Measurements from ENCODE around the gene CCDC24. TPM values are rescaled to one million over a fixed set of nuclear protein-coding genes. Genes with fewer than 3 reads are reported as not detected.

The CCDC24 gene
- total RNA-seq, 1 donor from 2014 or later: 9.6 TPM

DNA sequence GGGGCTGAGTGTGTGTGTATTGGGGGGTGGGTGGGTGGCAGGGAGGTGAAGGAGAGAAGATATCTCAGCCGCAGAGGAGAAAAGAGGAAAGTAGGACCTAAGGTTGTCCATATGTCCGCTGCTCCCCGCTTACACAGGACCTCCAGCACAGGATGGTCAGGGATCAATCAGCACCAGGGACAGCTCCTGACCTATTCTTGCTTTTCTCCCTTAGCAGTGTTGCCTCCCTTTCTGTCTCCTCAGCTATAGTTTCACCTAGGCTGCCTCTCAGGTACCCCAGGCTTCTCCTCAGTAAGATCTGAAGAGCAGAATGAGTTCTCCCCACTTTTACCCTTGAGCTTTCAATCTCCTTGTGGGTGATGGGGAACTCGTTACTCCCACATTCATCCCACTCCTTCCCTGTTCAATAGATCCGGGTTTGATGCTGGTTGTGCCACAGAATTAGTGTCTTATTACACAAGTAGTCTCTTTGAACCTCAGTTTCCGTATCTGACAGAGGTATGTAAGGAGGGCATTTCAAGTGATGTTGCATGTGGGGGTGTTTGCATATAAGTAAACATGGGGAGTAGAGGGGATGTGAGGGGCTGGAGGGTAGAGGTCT lies 23.0 kb upstream of the CCDC24 start:
- DNase-seq (ENCODE audit: low read depth): no peak
- TF ChIP-seq, protein P1, sequence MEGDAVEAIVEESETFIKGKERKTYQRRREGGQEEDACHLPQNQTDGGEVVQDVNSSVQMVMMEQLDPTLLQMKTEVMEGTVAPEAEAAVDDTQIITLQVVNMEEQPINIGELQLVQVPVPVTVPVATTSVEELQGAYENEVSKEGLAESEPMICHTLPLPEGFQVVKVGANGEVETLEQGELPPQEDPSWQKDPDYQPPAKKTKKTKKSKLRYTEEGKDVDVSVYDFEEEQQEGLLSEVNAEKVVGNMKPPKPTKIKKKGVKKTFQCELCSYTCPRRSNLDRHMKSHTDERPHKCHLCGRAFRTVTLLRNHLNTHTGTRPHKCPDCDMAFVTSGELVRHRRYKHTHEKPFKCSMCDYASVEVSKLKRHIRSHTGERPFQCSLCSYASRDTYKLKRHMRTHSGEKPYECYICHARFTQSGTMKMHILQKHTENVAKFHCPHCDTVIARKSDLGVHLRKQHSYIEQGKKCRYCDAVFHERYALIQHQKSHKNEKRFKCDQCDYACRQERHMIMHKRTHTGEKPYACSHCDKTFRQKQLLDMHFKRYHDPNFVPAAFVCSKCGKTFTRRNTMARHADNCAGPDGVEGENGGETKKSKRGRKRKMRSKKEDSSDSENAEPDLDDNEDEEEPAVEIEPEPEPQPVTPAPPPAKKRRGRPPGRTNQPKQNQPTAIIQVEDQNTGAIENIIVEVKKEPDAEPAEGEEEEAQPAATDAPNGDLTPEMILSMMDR (IDR thresholded peaks at IDR 0.05; ENCODE audit: insufficient read depth, low read length, poor library complexity, severe bottlenecking): no peak
- H3K4me3 ChIP-seq (ENCODE audit: low read depth, low read length): no peak overlapping the region
- H3K27me3 ChIP-seq (ENCODE audit: control insufficient read depth, insufficient read depth, low read length): no peaks in the 10 kb centered on the region
- H3K36me3 ChIP-seq (ENCODE audit: control insufficient read depth, insufficient read depth, low read length): no peaks in the 10 kb centered on the region

DNA sequence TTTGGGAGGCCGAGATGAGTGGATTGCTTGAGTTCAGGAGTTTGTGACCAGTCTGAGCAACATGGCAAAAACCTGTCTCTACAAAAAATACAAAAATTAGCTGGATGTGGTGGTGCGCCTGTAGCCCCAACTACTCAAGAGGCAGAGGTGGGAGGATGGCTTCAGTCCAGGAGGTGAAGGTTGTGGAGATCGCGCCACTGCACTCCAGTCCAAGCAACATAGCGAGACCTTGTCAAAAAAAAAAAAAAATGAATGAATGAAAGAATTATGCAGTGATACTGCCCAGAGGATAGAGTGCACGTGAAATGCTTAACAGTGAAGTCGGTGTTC lies 22.0 kb upstream of the CCDC24 start:
- TF ChIP-seq, protein P1 (IDR thresholded peaks at IDR 0.05; ENCODE audit: insufficient read depth, low read length, poor library complexity, severe bottlenecking): no peak
- no peak for DNase-seq (ENCODE audit: low read depth)
- H3K27me3 ChIP-seq (ENCODE audit: control insufficient read depth, insufficient read depth, low read length): no peaks in the 10 kb centered on the region
- no peak overlapping the region for H3K4me3 ChIP-seq (ENCODE audit: low read depth, low read length)
- H3K36me3 ChIP-seq (ENCODE audit: control insufficient read depth, insufficient read depth, low read length): no peaks in the 10 kb centered on the region

DNA sequence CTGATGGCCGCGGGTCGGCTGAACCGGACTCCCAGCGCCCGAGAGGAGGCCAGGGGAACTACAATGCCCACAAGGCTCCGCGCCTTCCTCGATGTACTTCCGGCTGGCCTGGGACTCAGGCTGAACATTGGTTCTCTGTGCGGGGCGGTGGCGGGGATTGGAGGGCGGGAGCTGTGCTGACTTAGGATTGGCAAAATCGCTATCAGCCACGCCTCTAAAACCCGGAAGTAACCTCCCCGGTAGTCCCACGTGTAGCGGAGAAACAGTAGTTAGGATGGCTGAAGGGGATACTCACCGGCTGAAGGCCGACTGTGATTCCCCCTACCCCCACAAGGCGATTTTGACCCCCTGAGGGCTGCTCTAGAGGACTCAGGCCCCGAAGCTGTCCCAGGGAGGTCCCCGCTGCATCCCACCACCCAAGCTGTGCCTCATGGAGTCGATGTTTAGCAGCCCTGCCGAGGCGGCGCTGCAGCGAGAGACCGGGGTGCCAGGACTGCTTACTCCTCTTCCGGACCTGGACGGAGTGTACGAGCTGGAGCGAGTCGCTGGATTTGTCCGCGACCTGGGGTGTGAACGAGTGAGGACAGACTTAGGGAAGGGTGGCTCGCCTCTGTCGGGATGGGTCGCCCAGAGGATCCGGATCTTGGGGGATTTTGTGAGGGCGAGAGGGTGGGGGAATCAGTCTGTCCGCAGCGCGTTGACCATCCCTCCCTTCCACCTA lies 21.5 kb upstream of the CCDC24 start, which contains the start of gene DPH2:
DPH2 (plus strand) TSS at position 265 of the 721 bp plus-strand sequence; CDS start at position 431, 166 bp downstream.
- H3K27me3 ChIP-seq (ENCODE audit: control insufficient read depth, insufficient read depth, low read length): no peaks in the 10 kb centered on the region
- DNase-seq (ENCODE audit: low read depth): peak; percentile 95
- TF ChIP-seq, protein P1 (IDR thresholded peaks at IDR 0.05; ENCODE audit: insufficient read depth, low read length, poor library complexity, severe bottlenecking): no peak
- no peaks in the 10 kb centered on the region for H3K36me3 ChIP-seq (ENCODE audit: control insufficient read depth, insufficient read depth, low read length)
- H3K4me3 ChIP-seq (ENCODE audit: low read depth, low read length): peak within 1 kb of the TSS; percentile 82

DNA sequence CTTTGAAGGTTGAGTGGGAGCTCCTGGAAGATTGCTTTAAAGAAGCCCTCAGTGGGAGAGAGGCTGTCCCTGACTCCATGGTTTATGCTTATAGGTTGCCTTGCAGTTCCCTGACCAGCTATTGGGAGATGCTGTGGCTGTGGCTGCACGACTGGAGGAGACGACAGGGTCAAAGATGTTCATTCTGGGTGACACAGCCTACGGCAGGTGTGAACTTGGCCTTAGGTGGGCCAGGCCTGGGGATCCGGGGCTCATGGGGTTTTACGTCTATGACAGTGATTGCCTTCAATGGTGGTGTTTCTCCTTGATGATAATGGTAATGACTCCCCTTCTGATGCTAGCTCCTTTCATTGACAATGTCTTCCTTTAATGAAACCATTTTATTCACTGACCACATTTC lies 20.9 kb upstream of the CCDC24 start:
- Histone ChIP-seq H3K27me3 (ENCODE audit: control insufficient read depth, insufficient read depth, low read length) (no peaks in the 10 kb centered on the region), H3K36me3 (ENCODE audit: control insufficient read depth, insufficient read depth, low read length) (no peaks in the 10 kb centered on the region), H3K4me3 (ENCODE audit: low read depth, low read length) (peak overlapping the region; percentile 82)
- DNase-seq (ENCODE audit: low read depth): no peak
- TF ChIP-seq, protein P1 (IDR thresholded peaks at IDR 0.05; ENCODE audit: insufficient read depth, low read length, poor library complexity, severe bottlenecking): no peak

DNA sequence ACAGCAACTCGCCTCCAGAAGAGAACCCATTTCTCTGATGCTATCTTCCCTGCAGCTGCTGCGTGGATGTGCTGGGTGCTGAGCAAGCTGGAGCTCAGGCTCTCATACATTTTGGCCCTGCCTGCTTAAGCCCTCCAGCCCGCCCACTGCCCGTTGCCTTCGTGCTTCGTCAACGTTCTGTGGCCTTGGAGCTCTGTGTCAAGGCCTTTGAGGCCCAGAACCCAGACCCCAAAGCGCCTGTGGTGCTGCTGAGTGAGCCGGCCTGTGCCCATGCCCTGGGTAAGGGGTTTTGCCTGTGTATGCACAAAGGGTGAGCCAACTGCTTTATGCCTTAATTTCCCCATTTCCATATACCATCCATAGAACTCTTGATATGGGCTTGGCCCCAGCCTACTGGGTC lies 20.5 kb upstream of the CCDC24 start:
- DNase-seq (ENCODE audit: low read depth): no peak
- no peak overlapping the region for H3K4me3 ChIP-seq (ENCODE audit: low read depth, low read length)
- H3K27me3 ChIP-seq (ENCODE audit: control insufficient read depth, insufficient read depth, low read length): no peaks in the 10 kb centered on the region
- TF ChIP-seq, protein P1 (IDR thresholded peaks at IDR 0.05; ENCODE audit: insufficient read depth, low read length, poor library complexity, severe bottlenecking): no peak
- H3K36me3 ChIP-seq (ENCODE audit: control insufficient read depth, insufficient read depth, low read length): no peaks in the 10 kb centered on the region
